T-helper 1 cell treated with Interleukin-12 subunit alpha and Interleukin-12 subunit beta and Interleukin-4 antibody, amounts not matched to agents 30 ng/mL and 1 ng/mL, for 36 hours (primary cell): ENCODE data around the gene DGLUCY. TPM values are rescaled to one million over a fixed set of nuclear protein-coding genes. Genes with fewer than 3 reads are reported as not detected.
"Not testable (repeated sequence)": the region's sequence is repeated elsewhere in the genome, so short reads cannot be mapped to it uniquely, and the experiment has no call there.

Source experiments
- intact Hi-C: fragments of 100-400 bp; cut with micrococcal nuclease; formaldehyde crosslinking; loops from one replicate; pipeline ENCODE4 v1.15.1; 2024
- total RNA-seq: library from RNA; stranded (reverse); gene quantifications from 2 replicates; pipeline ENCODE4 v1.2.3, GENCODE V29; 2022

The DGLUCY gene
- total RNA-seq, 1 donor from 2014 or later, result 93.0 TPM

- intact Hi-C loops, result loop anchor here (1.0 to 2.0 kb wide), 2 partner anchors 8 to 32 kb away; no protein-coding TSS in a partner anchor
These were observed 140.6 kb downstream of the DGLUCY start for GRCh38 chr14:91254461-91254860.

DNA sequence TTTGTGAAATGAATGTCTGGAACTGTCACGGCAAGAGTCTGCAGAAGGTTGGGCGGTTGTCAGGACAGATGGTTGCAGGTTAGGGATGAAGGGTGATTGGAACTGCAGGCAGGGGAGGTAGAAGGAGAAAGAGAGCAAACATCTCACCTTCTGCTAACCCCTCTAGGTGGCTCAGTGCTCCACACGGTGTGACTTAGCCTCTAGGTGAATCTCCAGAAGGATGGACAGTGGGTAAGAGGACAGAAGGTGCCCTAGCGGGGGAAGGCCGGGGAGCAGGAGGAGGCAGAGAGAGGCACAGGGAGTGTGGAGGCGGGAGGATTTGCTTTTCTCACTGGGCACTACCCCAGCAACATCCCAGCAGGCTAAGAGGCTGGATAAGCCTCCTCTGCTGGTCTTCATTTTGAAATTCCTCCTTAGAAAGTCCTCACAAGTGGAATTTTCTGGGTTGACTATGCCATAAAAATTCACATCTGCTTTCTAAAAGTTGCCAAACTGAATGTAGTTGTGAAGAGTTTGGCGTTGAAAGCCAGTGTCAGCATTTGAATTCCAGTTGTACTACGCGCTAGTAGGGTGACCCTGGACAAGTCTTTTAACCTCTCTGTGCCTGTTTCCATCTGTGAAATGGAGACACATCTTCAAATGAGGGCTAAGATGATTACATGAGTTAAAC is 141.3 kb downstream of the DGLUCY start:
- intact Hi-C loops, result loop anchor here (2.0 kb wide), 1 partner anchor 32 kb away; no protein-coding TSS in a partner anchor

- intact Hi-C loops, result no loop called here
These were observed 142.8 kb downstream of the DGLUCY start for GRCh38 chr14:91256661-91257060.

- intact Hi-C loops, result no loop called here
These were observed 143.6 kb downstream of the DGLUCY start for GRCh38 chr14:91257328-91258010.

GRCh38 chr14:91258011-91258618 is 144.2 kb downstream of the DGLUCY start:
- intact Hi-C loops, result no loop called here

- intact Hi-C loops, result no loop called here
These were observed 145.0 kb downstream of the DGLUCY start for GRCh38 chr14:91258876-91259275.

DNA sequence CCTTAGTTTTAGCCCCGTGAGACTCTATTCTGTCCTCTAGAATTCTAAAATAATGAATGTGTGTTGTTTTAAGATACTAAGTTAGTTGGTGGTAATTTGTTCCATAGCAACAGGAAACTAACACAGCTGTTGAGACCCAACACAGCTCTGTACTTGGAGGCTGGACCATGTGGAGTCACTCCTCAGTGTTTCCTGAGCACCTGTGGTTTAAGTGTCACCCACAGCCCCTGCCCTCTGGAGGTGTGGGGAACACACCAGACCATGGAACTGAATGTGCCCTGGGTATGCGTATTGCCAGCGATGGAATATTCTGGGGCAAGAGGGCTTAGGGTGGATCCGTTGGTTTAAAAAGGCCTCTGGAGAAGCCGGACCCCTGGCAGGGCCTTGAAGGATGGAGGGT is 147.2 kb downstream of the DGLUCY start:
- intact Hi-C loops, result loop anchor here (1.0 kb wide), 3 partner anchors 15 to 84 kb away; no protein-coding TSS in a partner anchor

DNA sequence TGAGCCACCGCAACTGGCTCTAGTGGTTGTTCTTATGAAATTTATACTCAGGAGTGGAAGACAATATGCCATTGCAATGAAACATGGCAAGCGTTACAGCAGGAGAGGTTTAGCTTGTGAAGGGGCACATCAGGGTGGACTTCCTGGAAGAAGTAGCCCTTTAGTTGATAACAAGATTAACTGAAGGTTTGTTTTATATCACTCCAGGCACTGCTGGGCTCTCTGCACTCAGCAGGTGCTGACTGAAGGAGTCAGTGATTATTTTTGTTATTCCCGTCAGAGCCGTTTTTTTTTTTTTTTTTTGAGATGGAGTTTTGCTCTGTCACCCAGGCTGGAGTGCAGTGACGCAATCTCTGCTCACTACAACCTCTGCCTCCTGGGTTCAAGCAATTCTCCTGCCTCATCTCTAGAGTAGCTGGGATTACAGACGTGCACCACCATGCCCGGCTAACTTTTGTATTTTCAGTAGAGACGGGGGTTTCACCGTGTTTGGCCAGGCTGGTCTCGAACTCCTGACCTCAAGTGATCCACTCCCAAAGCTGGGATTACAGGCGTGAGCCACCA is 148.2 kb downstream of the DGLUCY start:
- intact Hi-C loops, result loop anchor here (1.0 kb wide), 3 partner anchors 16 to 85 kb away; no protein-coding TSS in a partner anchor

DNA sequence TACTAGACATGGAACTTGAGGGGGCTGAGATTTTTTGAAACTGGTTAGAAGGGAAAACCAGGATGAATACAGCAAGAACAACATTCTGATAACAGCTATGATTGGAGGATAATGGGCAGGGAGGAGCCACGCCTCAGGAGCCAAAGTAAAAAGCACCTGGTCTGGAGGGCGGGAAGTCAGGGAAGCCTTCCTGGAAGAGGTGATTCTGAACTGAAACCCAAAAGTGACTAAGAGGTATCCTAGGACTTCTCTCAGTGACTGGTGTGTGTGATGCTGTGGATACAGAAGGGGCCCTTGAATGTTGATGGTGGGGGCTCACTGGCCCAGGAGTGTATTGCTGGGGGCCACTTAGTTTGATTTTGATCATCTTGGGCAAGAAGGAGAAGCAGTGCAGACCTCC is 149.5 kb downstream of the DGLUCY start:
- intact Hi-C loops, result no loop called here

- intact Hi-C loops, result no loop called here
These were observed 150.6 kb downstream of the DGLUCY start for GRCh38 chr14:91264151-91265150.

- intact Hi-C loops, result no loop called here
These were observed 151.5 kb downstream of the DGLUCY start for GRCh38 chr14:91265404-91265803.

GRCh38 chr14:91266276-91266675 is 152.4 kb downstream of the DGLUCY start:
- intact Hi-C loops, result not testable (repeated sequence)

DNA sequence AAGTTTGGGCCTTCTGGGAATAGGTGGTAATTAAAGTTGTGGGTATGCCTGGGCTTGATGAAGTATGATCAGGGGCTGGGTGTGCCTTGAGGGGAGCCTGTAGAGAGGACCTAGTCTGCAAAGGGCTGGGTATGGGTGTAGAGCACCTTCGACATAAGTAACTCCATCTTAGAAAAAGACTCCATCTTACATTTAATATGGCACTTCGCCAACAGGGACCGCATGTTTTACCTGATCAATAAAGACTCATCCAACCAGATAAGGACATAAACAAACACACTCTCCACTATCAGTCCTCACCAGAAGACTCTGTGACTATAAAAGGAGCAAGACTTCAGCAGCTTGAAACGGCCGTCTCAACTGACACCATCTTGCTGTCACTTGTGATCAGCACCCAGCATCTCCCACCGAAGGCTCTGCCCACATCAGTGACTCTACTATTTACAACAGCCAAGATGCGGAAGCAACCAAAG is 154.1 kb downstream of the DGLUCY start:
- intact Hi-C loops, result loop anchor here (1.0 kb wide), 1 partner anchor 7 kb away; no protein-coding TSS in a partner anchor

- intact Hi-C loops, result no loop called here
These were observed 155.5 kb downstream of the DGLUCY start for GRCh38 chr14:91269076-91269991.

DNA sequence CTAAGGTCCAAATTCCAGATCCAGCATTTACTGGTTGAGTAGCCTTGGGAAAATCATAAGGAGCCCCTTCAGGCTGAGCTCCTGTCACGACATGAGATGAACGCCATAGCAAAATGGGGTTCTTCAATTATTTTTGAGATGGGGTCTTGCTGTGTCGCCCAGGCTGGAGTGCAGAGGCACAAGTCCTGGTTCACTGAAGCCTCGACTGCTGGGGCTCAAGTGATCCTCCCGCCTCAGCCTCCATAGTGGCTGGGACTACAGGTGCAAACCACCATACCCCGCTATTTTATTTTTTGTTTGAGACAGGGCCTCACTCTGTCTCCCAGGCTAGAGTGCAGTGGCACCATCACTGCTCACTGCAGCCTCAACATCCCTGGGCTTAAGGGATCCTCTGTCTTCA is 156.3 kb downstream of the DGLUCY start:
- intact Hi-C loops, result no loop called here

GRCh38 chr14:91270619-91271018 is 156.7 kb downstream of the DGLUCY start:
- intact Hi-C loops, result no loop called here

- intact Hi-C loops, result no loop called here
These were observed 157.8 kb downstream of the DGLUCY start for GRCh38 chr14:91271639-91272038.

- intact Hi-C loops, result no loop called here
These were observed 158.7 kb downstream of the DGLUCY start for GRCh38 chr14:91272341-91273272.
